Liver (tissue), 3 donors: ENCODE measurements around the gene MSI2.

Experiments used
- CTCF ChIP-seq: fragments of 150-350 bp; IDR thresholded peaks from 2 replicates; pipeline ENCODE4 v1.5.1; 2017; ENCODE audit warnings: improper control_type of control experiment, low read depth, low read length; ENCODE audit not compliant: missing input control
- HNF4A ChIP-seq, 2 donors: conservative IDR thresholded peaks; 2 replicates each; pipeline ENCODE4 v1.6.1; 2016; ENCODE audit warnings: antibody characterized with exemption in 2 of 2, mild to moderate bottlenecking in 2 of 2
- JUND ChIP-seq, 2 donors: IDR thresholded peaks; 2 replicates each; pipeline ENCODE4 v1.6.1; 2016; ENCODE audit warnings: antibody characterized with exemption in 2 of 2
- REST ChIP-seq: IDR thresholded peaks from 2 replicates; pipeline ENCODE4 v1.6.1; 2016; ENCODE audit warnings: antibody characterized with exemption, mild to moderate bottlenecking
- SP1 ChIP-seq: IDR thresholded peaks from 2 replicates; pipeline ENCODE4 v1.6.1; 2018; ENCODE audit warnings: antibody characterized with exemption, mild to moderate bottlenecking
- TAF1 ChIP-seq: conservative IDR thresholded peaks from 2 replicates; pipeline ENCODE4 v1.6.1; 2016; ENCODE audit warnings: antibody characterized with exemption, mild to moderate bottlenecking
- TF ChIP-seq, protein P1 (sequence below): IDR thresholded peaks from 2 replicates; pipeline ENCODE4 v1.6.1; 2016; ENCODE audit warnings: antibody characterized with exemption
- donor health status: healthy.
- donor health status: healthy.

- no peak for TF ChIP-seq HNF4A (conservative IDR thresholded peaks at IDR 0.05)
- TF ChIP-seq TAF1: no peak
- TF ChIP-seq CTCF: no peak
- TF ChIP-seq JUND (IDR thresholded peaks at IDR 0.05): no peak
- TF ChIP-seq, protein P1, sequence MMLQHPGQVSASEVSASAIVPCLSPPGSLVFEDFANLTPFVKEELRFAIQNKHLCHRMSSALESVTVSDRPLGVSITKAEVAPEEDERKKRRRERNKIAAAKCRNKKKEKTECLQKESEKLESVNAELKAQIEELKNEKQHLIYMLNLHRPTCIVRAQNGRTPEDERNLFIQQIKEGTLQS: no peak
- no peak for TF ChIP-seq REST
- TF ChIP-seq SP1: no peak
These were observed 376.0 kb downstream of the MSI2 start for GRCh38 chr17:57632294-57632693.
